OCI-M2 (cell line): ENCODE results near the gene CEP112.

Experiments used
- DNase-seq: peaks from one replicate; lab custom pipeline; 2025; ENCODE audit not compliant: unreplicated experiment; lab: John Stamatoyannopoulos, UW

Gene CEP112

GRCh38 chr17:65936013-65936412 lies 255.9 kb downstream of the CEP112 start:
- DNase-seq, result no peak

- DNase-seq, result no peak
Measured at GRCh38 chr17:65933290-65933689, 258.6 kb downstream of the CEP112 start.

DNA sequence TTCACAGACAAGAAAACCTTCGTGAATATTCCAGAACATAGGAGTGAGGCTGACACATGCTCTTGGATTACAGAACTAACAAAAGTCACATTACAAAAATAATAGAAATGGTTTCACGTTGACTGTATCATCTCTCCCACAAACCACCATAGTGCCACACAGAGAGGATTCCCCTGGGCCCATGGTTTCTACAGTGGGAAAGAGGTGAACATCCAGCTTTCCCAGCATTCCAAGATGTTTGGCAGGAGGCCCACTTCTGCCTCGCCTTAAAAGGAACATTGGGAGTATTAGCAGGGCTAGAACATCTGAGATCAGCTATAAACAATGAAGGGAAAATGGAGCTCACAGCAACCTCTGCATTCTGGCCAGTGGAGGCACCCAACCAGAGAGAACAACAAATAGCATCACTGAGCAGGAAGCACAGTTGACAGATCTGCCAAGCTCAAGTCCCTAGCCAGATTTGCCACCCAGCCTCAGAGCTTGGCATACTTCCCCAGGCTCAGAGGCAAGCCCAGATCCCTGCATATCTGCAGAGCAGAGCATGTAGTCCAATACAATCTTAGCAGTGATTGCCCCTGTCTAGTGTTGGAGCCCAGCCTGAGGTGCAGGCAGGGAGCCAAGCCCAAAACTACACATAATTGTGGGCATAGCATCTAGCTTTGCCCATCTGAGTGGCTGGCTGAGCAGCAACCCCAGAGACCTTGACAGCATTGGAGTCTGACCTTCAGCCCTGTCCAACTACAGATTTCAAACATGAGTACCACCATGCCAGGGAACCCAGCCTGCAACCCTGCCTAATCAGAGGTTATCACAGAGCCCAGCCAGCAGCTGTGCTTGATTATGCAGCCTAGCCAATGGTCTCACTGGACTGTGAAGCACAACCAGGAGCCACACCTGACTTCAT lies 260.4 kb downstream of the CEP112 start:
- DNase-seq, result no peak

- no peak for DNase-seq
Measured at GRCh38 chr17:65930140-65930730, 261.7 kb downstream of the CEP112 start.

GRCh38 chr17:65926599-65926998 lies 265.3 kb downstream of the CEP112 start:
- no peak for DNase-seq

DNA sequence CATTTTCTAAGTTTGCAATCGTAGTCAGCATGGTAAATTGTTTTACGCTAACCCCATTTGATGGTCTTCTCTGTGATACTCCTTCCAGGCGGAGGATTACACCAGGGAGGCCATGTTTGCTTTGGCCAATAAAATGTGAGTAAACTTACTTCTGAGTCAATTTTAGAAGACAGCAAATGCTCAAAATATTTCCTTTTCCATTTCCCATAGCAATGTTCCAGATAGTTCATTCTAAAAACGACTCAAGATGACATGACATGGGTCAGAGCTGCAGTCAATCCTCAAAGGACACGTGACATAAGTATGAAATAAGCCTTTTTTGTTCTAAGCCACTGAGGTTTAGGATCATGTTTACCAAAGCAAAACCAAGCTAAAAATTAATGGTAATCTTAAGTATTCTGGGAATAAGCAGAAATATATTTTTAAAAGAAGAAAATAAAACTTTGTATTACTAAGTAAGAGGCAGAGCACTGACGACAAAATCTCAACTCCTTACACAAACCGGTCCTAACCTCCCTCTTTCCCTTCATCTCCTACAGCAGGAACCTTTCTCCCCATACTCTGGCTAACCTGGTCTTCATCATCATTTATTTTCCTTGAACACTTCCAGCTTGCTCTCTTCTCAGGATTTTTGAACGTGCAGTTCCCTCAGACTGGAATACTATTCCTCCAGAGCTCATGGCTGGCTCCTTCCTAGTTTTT lies 266.2 kb downstream of the CEP112 start:
- DNase-seq, result no peak

GRCh38 chr17:65920996-65921395 lies 270.9 kb downstream of the CEP112 start:
- no peak for DNase-seq

- no peak for DNase-seq
Measured at GRCh38 chr17:65918916-65919315, 273.0 kb downstream of the CEP112 start.

DNA sequence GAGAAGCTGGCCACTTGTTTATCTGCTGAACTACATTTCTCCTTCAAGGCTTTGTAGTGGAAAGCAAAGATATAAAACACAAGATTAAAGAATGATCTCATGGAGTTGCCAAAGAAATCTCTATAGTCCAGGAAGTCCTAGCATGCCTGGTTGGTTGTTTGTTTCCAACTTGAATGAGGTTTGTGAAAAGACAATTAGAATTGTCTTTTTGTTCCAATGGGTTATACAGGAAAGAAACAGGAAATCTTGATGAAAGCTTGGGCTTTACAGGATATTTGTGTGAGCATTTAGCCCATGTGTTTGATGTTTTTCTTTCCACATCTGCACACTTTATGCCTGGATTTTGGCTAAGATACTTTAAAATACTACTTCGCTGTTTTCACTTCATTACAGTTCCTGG lies 273.4 kb downstream of the CEP112 start:
- no peak for DNase-seq

DNA sequence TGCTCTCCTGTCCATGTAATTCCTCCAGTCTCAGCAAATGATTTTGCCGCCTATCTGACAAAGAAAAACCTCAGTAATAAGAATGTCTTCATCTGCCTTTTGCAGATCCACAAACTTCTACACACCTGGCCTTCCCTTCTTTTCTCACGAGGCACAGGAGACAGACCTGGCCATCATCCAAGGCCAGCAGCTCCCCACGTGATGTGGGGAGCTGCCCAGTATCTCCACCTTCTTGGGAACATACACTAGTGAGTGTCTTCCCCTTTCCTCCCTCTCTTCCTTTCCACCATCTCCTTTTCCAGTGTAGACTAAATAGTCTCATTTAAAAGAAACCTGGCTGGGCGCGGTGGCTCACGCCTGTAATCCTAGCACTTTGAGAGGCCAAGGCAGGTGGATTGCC lies 274.4 kb downstream of the CEP112 start:
- no peak for DNase-seq

- DNase-seq, result no peak
Measured at GRCh38 chr17:65916425-65916824, 275.5 kb downstream of the CEP112 start.

DNA sequence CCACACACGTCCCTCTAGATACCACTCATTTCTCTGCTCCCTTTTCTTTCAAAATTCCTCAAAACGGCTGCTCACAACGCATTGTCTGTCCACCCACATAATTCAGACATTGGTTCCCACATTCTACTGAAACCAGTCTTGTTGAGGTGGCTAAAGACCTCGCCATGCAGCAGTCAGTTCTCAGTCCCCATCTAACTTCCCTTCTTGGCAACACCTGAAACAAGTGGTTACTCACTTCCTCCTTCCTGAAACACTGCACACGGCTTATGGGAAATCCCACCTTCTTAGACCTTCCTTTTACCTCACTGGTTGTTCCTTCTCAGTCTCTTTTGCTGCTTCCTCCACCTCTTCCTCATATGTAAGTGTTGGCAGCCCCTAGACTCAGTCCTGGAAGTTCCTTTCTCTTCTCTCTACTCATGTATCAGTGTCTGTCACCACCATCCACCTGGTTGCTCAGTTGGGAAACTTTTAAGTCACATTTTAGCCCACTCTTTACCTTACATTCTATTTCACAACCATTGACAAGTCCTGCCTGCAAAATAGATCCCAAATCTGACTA lies 277.1 kb downstream of the CEP112 start:
- DNase-seq, result no peak

DNA sequence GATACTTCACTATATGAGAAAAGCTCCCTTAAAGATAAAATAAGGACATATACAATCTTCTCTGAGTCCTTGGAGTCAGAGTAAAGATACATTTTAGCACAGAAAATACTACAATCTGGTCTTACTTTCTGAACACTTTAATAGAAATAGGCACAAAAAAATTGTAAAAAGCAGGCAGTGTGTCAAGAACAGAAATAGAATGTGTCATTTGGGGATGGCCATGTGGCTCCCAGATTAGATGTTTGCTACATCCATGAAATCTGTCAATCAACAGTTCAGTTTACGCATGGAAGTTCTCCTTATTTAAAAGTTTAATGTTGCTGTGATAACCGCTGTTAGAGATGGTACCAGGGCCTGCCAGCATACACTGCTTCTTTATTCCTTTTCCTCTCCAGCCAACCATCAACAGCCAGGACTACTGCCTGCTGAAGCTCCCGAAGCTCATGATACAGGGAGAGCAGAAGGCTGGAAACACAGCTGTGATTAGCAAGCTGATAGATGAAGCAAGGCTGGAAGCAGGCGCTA lies 278.5 kb downstream of the CEP112 start:
- DNase-seq, result no peak

DNA sequence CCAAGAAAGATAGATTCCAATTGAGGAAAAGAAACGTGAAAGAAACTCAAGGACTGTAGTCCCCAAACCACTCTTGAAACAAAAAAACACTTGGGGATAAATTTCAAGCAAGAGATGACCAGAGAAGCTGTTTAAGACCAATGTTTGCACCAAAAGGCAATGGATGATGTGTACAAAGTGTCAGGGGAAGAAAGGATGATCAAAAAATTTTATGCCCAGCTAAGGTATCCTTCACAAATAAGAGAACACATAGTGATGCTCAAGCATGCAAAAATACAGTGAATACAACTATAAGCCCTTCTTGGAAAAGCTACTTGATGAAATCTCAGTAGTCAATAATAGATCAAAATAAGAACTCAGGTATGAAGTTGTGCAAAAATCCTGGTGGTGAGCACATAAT lies 281.1 kb downstream of the CEP112 start:
- no peak for DNase-seq

GRCh38 chr17:65902831-65903522 lies 289.0 kb downstream of the CEP112 start:
- DNase-seq, result no peak

- DNase-seq, result no peak
Measured at GRCh38 chr17:65902155-65902554, 289.8 kb downstream of the CEP112 start.

DNA sequence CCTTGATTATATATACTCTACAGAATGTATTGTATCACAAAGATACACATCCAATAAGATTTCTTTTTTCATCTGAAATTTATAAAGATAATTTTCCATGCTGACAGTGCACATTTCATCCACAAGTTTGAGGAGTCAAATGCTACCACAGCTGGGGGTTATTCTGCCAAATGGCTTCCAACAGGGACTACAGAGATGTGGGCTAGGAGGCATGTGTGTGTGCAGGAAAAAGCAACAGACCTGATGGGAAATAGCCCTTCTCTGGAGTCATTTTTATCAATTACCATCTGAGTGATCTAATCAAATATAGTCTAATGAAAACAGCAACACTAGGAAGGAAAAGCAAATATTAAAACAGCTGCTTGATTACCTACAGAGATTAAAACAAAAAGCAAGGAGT lies 290.5 kb downstream of the CEP112 start:
- DNase-seq, result no peak

DNA sequence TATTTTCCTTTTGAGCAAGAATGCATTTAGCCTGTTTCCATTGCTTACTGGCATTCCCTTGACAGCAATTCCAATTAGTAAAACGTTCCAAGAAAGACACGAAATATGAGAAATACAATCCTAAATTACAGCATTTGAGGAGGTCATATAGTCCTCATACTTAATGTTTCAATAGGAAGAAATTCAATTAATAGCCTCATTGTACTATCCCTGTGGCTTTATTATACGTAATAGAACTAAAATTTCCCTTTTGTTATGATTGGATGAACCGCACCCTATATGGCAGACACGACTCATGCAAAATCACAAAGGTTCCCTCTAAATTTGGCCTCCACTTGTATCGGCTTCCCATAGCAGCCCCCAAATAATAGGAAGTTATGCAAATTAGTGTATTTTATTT lies 291.7 kb downstream of the CEP112 start:
- no peak for DNase-seq

DNA sequence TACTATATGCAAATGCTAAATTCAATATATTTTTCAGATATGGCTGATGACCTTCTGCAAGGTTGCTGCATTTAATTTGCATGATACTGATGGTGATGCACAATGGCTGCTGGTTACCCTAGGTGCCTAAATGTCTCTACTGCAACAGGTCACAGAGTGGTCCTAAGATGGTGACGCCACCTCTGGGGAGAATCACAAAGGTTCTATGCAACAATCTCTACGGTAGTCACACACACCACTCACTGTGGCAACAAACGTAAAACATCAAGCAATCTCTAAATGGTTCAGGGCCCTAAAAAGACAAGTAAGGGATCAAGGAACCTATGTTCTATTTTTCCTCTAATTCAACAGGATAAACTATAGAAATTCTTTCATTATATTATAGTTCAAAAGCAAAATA lies 293.3 kb downstream of the CEP112 start:
- DNase-seq, result no peak

DNA sequence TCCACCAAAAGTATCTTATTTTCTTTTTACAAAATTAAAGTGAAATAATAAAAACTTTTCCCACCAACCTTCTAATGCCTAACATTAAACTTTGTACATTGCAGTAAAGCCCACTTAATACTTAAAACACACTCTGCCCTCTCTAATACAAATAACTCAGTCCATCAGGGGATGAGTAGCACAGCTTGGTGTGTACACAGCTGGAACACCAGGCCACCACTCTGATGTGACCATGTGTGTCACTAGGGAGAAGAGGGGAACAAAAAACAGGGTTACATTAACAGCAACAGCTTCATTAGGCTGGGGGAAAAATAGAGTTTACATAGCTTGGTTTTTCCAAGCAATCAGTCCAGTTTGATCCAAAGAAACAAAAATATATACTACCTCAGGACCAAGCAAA lies 295.0 kb downstream of the CEP112 start:
- DNase-seq, result no peak

DNA sequence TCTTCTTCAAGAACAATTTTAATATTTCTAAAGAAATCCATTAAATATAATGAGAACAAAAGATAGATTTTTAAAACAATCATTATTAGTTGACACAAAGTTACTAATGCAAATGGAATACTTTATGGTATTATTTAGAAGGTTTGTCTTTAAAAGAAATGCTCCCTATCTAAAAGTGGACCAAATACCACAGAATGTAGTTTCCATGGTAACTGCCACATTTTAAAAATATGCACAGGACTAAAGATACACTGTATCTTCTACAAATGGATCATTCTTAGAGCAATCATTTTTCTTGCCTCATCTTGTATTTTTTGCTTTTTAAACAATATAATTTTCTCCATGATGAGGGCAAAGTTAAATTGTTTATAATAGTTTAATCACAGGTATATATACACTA lies 296.0 kb downstream of the CEP112 start:
- no peak for DNase-seq
